Esophagus squamous epithelium (tissue), 4 donors: Measurements from ENCODE around the gene OVCA2.

Experiments used
- CTCF ChIP-seq, 6 experiments: fragments of 450-650 bp in 4 of 6; fragments of 200-600 bp in 2 of 6; sonication (generic) in 2 of 6; IDR thresholded peaks; one replicate each; pipeline ENCODE4 v1.5.1; 2016 to 2019; ENCODE audit warnings: antibody characterized with exemption in 6 of 6, mild to moderate bottlenecking in 4 of 6, moderate library complexity in 4 of 6
- POLR2A ChIP-seq, 4 donors: fragments of 450-650 bp; IDR thresholded peaks; one replicate each; pipeline ENCODE4 v1.6.1; 2017; ENCODE audit warnings: antibody characterized with exemption in 4 of 4, mild to moderate bottlenecking in 4 of 4, moderate library complexity in 3 of 4

DNA sequence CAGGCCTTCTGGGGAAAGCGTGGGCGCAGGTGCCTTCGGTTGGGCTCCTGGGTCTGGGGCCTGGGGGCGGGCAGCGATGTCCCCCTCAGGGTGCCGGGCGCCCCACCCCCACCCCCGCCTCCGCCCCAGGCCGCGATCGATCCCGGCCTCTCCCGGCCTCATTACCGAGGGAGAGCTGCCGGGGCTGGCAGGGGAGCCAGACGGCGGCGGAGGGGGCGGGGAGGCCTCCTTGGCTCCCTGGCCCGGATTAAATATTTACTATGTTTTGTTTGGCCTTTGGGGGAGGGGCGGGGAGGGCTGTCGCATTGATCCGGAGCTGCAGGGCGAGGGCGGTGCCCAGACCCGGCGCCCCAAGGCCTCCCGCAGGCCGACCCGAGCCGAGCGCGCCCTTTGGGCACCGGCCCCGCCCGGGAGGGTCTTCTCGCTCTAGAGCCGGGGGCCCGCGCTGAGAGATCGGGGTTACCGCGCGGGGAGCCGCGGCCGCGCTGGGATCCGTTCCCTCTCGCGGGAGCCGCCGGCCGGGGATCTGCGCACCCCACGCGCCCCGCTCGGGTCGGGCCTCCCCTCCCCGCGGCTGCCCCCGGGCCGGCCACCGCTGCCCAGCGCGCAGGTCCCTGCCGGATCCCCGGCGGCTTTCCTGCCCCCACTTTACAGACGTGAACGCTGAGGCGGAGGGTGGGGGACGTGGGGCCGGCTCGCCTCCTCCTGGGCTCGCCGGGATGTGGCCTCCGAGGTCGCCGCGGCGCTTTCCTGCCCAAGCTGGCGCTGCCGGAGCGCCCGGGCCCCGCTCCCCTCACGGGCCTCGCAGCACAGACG lies 43.7 kb upstream of the OVCA2 start:
- TF ChIP-seq CTCF (IDR thresholded peaks at IDR 0.05): no peak
- no peak for TF ChIP-seq POLR2A (IDR thresholded peaks at IDR 0.05)
